HEK293 (cell line): ENCODE results near the gene BACH2.
A peak's percentile ranks its signal among the peaks of the same experiment; 100 is the strongest.

Experiments used
- CTCF ChIA-PET: fragments of 350-600 bp; formaldehyde crosslinking; extraction: SDS; loops from one replicate; lab custom pipeline; 2021; ENCODE audit warnings: antibody characterized with exemption; lab: Yijun Ruan, JAX
- POLR2A ChIA-PET: fragments of 300-600 bp; formaldehyde crosslinking; extraction: SDS; loops from one replicate; lab custom pipeline; 2020; ENCODE audit warnings: antibody characterized with exemption, inconsistent platforms; lab: Yijun Ruan, JAX
- H3K27ac ChIP-seq: fragments of 200-500 bp; sonication (Bioruptor generic); 2 replicates; pipeline ENCODE4 v1.5.1; 2014; ENCODE audit warnings: low read depth, low read length, control low read depth, inconsistent platforms; ENCODE audit errors: extremely low read depth
- H3K36me3 ChIP-seq, 2 experiments: fragments of 200-500 bp in 1 of 2; sonication (Bioruptor generic) in 1 of 2; 1 replicate in 1 of 2; 2 replicates in 1 of 2; pipeline ENCODE4 v1.5.1; 2014 to 2017; ENCODE audit warnings: inconsistent platforms in 2 of 2, low read length in 2 of 2; ENCODE audit not compliant: control insufficient read depth in 2 of 2, insufficient read depth in 1 of 2
- H3K4me1 ChIP-seq: fragments of 200-500 bp; sonication (Bioruptor generic); 2 replicates; pipeline ENCODE4 v1.5.1; 2014; ENCODE audit warnings: mild to moderate bottlenecking, low read length, inconsistent platforms; ENCODE audit not compliant: control insufficient read depth, insufficient read depth
- H3K4me3 ChIP-seq: 2 replicates; pipeline ENCODE4 v1.5.1; 2011; ENCODE audit warnings: low read depth, mild to moderate bottlenecking, control low read depth, low read length, moderate library complexity
- H3K9me3 ChIP-seq: fragments of 200-500 bp; sonication (Bioruptor generic); 2 replicates; pipeline ENCODE4 v1.5.1; 2014; ENCODE audit warnings: low read depth, low read length, inconsistent platforms; ENCODE audit not compliant: control insufficient read depth, insufficient read depth
- ATF2 ChIP-seq: fragments of 450-650 bp; formaldehyde crosslinking; IDR thresholded peaks from 2 replicates; pipeline ENCODE4 v1.5.1; 2016; ENCODE audit warnings: missing biosample characterization, missing genetic modification characterization, low read depth
- BCL11A ChIP-seq: fragments of 450-650 bp; formaldehyde crosslinking; IDR thresholded peaks from 2 replicates; pipeline ENCODE4 v1.5.1; 2016; ENCODE audit warnings: low read depth, missing biosample characterization, missing genetic modification characterization
- FEZF1 ChIP-seq: fragments of 450-650 bp; formaldehyde crosslinking; IDR thresholded peaks from 2 replicates; pipeline ENCODE4 v1.5.1; 2016; ENCODE audit warnings: missing biosample characterization, missing genetic modification characterization
- KLF8 ChIP-seq: fragments of 450-650 bp; formaldehyde crosslinking; IDR thresholded peaks from 2 replicates; pipeline ENCODE4 v1.5.1; 2016; ENCODE audit warnings: missing biosample characterization, missing genetic modification characterization
- MZF1 ChIP-seq: fragments of 450-650 bp; formaldehyde crosslinking; IDR thresholded peaks from 2 replicates; pipeline ENCODE4 v1.5.1; 2017; ENCODE audit warnings: missing biosample characterization, missing genetic modification characterization, borderline replicate concordance
- PRDM6 ChIP-seq: fragments of 450-650 bp; formaldehyde crosslinking; IDR thresholded peaks from 2 replicates; pipeline ENCODE4 v1.5.1; 2017; ENCODE audit warnings: missing biosample characterization, missing genetic modification characterization
- ZBTB21 ChIP-seq: fragments of 450-650 bp; formaldehyde crosslinking; IDR thresholded peaks from 2 replicates; pipeline ENCODE4 v1.5.1; 2017; ENCODE audit warnings: missing biosample characterization, missing genetic modification characterization
- ZBTB48 ChIP-seq: fragments of 450-650 bp; formaldehyde crosslinking; IDR thresholded peaks from 2 replicates; pipeline ENCODE4 v1.5.1; 2016; ENCODE audit warnings: missing biosample characterization, missing genetic modification characterization
- ZEB2 ChIP-seq: fragments of 450-650 bp; formaldehyde crosslinking; IDR thresholded peaks from 2 replicates; pipeline ENCODE4 v1.5.1; 2016; ENCODE audit warnings: missing biosample characterization, missing genetic modification characterization
- ZNF184 ChIP-seq: fragments of 450-650 bp; IDR thresholded peaks from 2 replicates; pipeline ENCODE4 v1.5.1; 2018; ENCODE audit warnings: missing biosample characterization, mild to moderate bottlenecking, missing genetic modification characterization
- ZNF214 ChIP-seq: fragments of 450-650 bp; formaldehyde crosslinking; IDR thresholded peaks from 2 replicates; pipeline ENCODE4 v1.5.1; 2017; ENCODE audit warnings: missing biosample characterization, mild to moderate bottlenecking, missing genetic modification characterization, borderline replicate concordance
- ZNF366 ChIP-seq: fragments of 450-650 bp; formaldehyde crosslinking; conservative IDR thresholded peaks from 2 replicates; pipeline ENCODE4 v1.5.1; 2016; ENCODE audit warnings: missing biosample characterization, missing genetic modification characterization
- ZNF558 ChIP-seq: fragments of 450-650 bp; formaldehyde crosslinking; IDR thresholded peaks from 2 replicates; pipeline ENCODE4 v1.5.1; 2016; ENCODE audit warnings: missing biosample characterization, missing genetic modification characterization
- ZNF629 ChIP-seq: fragments of 450-650 bp; formaldehyde crosslinking; IDR thresholded peaks from 2 replicates; pipeline ENCODE4 v1.5.1; 2017; ENCODE audit warnings: missing biosample characterization, missing genetic modification characterization
- ZNF692 ChIP-seq: fragments of 450-650 bp; formaldehyde crosslinking; IDR thresholded peaks from 2 replicates; pipeline ENCODE4 v1.5.1; 2016; ENCODE audit warnings: missing biosample characterization, missing genetic modification characterization
- ZNF776 ChIP-seq: fragments of 450-650 bp; formaldehyde crosslinking; IDR thresholded peaks from 2 replicates; pipeline ENCODE4 v1.5.0; 2017; ENCODE audit warnings: missing biosample characterization, missing genetic modification characterization, borderline replicate concordance
- TF ChIP-seq, protein P1 (sequence below): fragments of 450-650 bp; IDR thresholded peaks from 2 replicates; pipeline ENCODE4 v1.5.1; 2018; ENCODE audit warnings: missing biosample characterization, mild to moderate bottlenecking, missing genetic modification characterization
- TF ChIP-seq, protein P2 (sequence below): fragments of 450-650 bp; formaldehyde crosslinking; IDR thresholded peaks from 2 replicates; pipeline ENCODE4 v1.5.1; 2016; ENCODE audit warnings: missing biosample characterization, missing genetic modification characterization
- TF ChIP-seq, protein P3 (sequence below): fragments of 450-650 bp; formaldehyde crosslinking; conservative IDR thresholded peaks from 2 replicates; pipeline ENCODE4 v1.5.1; 2016; ENCODE audit warnings: low read depth, missing biosample characterization, missing genetic modification characterization

BACH2 gene

GRCh38 chr6:89999945-90000825, 296.5 kb downstream of the BACH2 start:
- Histone ChIP-seq H3K36me3 (no peaks in the 10 kb centered on the region), H3K4me3 (no peak overlapping the region), H3K27ac (no peak overlapping the region; the same call in 1 of the 2 replicates), H3K9me3 (no peaks in the 10 kb centered on the region), H3K4me1 (peaks cover 20% of the 10 kb centered on the region)
- TF ChIP-seq FEZF1 (tag by site-specific recombination): 0 out of 2 replicates have a peak, but pooled peaks have one; percentile 25
- TF ChIP-seq PRDM6 (tag by site-specific recombination): peak; percentile 71
- peak; percentile 91 for TF ChIP-seq MZF1 (tag by site-specific recombination)
- 0 out of 2 replicates have a peak, but pooled peaks have one; percentile 19 for TF ChIP-seq ZBTB21 (tag by site-specific recombination)
- no peak for TF ChIP-seq ZNF214
- TF ChIP-seq, protein P1, sequence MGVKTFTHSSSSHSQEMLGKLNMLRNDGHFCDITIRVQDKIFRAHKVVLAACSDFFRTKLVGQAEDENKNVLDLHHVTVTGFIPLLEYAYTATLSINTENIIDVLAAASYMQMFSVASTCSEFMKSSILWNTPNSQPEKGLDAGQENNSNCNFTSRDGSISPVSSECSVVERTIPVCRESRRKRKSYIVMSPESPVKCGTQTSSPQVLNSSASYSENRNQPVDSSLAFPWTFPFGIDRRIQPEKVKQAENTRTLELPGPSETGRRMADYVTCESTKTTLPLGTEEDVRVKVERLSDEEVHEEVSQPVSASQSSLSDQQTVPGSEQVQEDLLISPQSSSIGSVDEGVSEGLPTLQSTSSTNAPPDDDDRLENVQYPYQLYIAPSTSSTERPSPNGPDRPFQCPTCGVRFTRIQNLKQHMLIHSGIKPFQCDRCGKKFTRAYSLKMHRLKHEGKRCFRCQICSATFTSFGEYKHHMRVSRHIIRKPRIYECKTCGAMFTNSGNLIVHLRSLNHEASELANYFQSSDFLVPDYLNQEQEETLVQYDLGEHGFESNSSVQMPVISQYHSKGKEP (tag by site-specific recombination): peak; percentile 50; the same call in 1 of the 2 replicates
- peak; percentile 35; the same call in 1 of the 2 replicates for TF ChIP-seq BCL11A (tag by site-specific recombination)
- peak; percentile 40; the same call in 1 of the 2 replicates for TF ChIP-seq ZNF184 (tag by site-specific recombination)
- no peak for TF ChIP-seq ZNF366
- TF ChIP-seq ZNF558: no peak
- TF ChIP-seq ZEB2 (tag by site-specific recombination): no peak
- no peak for TF ChIP-seq KLF8 (tag by site-specific recombination)
- TF ChIP-seq, protein P2, sequence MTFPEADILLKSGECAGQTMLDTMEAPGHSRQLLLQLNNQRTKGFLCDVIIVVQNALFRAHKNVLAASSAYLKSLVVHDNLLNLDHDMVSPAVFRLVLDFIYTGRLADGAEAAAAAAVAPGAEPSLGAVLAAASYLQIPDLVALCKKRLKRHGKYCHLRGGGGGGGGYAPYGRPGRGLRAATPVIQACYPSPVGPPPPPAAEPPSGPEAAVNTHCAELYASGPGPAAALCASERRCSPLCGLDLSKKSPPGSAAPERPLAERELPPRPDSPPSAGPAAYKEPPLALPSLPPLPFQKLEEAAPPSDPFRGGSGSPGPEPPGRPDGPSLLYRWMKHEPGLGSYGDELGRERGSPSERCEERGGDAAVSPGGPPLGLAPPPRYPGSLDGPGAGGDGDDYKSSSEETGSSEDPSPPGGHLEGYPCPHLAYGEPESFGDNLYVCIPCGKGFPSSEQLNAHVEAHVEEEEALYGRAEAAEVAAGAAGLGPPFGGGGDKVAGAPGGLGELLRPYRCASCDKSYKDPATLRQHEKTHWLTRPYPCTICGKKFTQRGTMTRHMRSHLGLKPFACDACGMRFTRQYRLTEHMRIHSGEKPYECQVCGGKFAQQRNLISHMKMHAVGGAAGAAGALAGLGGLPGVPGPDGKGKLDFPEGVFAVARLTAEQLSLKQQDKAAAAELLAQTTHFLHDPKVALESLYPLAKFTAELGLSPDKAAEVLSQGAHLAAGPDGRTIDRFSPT (tag by site-specific recombination): no peak
- 0 out of 2 replicates have a peak, but pooled peaks have one; percentile 31 for TF ChIP-seq ZNF629 (tag by site-specific recombination)
- no peak for TF ChIP-seq ATF2
- CTCF ChIA-PET: interaction anchor here (0.5 to 1.0 kb wide), 2 partner anchors 261 to 628 kb away, joined by 3 to 4 read pairs; no protein-coding TSS in a partner anchor
- POLR2A ChIA-PET: interaction anchor here (0.5 to 1.4 kb wide), 4 partner anchors 10 to 586 kb away, joined by 3 to 4 read pairs (median 3); no protein-coding TSS in a partner anchor

GRCh38 chr6:89999154-89999553, 297.5 kb downstream of the BACH2 start:
- ChIA-PET CTCF (interaction anchor here (0.5 to 1.0 kb wide), 4 partner anchors 26 to 288 kb away, joined by 3 to 5 read pairs (median 4); no protein-coding TSS in a partner anchor), POLR2A (interaction anchor here (1.2 kb wide), 1 partner anchor 13 kb away, joined by 4 read pairs; no protein-coding TSS in a partner anchor)
- no peaks in the 10 kb centered on the region for H3K9me3 ChIP-seq
- H3K36me3 ChIP-seq: no peaks in the 10 kb centered on the region
- no peak overlapping the region for H3K4me3 ChIP-seq
- H3K4me1 ChIP-seq: peaks cover 20% of the 10 kb centered on the region
- no peak overlapping the region for H3K27ac ChIP-seq
- no peak for TF ChIP-seq ZBTB48 (tag by site-specific recombination)
- TF ChIP-seq, protein P3, sequence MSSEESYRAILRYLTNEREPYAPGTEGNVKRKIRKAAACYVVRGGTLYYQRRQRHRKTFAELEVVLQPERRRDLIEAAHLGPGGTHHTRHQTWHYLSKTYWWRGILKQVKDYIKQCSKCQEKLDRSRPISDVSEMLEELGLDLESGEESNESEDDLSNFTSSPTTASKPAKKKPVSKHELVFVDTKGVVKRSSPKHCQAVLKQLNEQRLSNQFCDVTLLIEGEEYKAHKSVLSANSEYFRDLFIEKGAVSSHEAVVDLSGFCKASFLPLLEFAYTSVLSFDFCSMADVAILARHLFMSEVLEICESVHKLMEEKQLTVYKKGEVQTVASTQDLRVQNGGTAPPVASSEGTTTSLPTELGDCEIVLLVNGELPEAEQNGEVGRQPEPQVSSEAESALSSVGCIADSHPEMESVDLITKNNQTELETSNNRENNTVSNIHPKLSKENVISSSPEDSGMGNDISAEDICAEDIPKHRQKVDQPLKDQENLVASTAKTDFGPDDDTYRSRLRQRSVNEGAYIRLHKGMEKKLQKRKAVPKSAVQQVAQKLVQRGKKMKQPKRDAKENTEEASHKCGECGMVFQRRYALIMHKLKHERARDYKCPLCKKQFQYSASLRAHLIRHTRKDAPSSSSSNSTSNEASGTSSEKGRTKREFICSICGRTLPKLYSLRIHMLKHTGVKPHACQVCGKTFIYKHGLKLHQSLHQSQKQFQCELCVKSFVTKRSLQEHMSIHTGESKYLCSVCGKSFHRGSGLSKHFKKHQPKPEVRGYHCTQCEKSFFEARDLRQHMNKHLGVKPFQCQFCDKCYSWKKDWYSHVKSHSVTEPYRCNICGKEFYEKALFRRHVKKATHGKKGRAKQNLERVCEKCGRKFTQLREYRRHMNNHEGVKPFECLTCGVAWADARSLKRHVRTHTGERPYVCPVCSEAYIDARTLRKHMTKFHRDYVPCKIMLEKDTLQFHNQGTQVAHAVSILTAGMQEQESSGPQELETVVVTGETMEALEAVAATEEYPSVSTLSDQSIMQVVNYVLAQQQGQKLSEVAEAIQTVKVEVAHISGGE (tag by site-specific recombination): peak; percentile 76
- peak; percentile 55; the same call in 1 of the 2 replicates for TF ChIP-seq ZNF692 (tag by site-specific recombination)
- TF ChIP-seq ZNF776 (tag by site-specific recombination): no peak
